ENCODE results near the gene DNAH14.
"Not testable (repeated sequence)": the region's sequence is repeated elsewhere in the genome, so short reads cannot be mapped to it uniquely, and the experiment has no call there.

The DNAH14 gene

DNA sequence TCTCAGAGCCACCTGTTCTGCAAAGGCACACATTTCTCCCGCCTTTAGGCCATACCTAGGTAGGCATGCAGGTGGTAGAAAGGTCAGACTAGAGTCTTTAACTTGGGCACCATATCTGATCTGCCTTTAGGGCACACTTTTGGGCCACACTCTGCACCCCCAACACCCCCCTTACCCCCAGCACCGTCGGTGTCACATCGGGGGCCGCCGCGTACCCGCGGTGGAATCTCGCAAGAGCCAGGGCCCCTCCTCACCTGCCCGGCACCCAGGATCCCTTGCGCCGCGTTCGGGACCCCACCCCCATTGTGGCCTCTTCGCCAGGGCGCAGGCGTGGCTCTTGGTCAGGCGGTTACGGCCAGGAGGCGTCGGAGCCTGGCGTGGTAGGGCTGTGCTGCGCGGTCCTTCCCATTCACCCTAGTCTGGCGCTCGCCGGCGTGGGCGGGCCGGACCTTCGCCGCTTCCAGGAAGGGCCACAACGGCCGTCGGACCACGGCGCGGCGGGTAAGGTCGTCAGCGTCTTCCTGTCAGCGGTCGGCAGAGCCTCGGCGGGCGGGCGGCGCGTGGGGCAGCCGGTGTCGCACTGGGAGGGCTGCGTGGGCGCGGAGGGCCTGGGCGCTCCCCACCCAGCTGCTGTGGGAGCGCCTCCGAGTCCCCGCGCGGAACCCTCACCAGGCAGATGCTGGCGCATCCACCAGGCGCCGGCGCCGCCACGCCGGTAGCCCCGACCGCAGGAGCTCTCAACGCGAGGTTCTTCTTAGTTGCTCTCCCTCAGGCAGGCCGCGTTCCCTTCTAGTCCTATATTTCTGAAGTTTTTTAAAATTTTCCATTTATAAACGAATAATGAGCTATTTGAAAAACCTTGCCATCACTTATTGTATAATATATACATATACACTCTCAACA, at the start of gene DNAH14:
Gene DNAH14 (plus strand): TSS at position 341 of the 903 bp plus-strand sequence. CDS start 23,028 bp downstream, outside the sequence.
- DNase-seq (ENCODE audit: low read depth), result peak; percentile 62

DNA sequence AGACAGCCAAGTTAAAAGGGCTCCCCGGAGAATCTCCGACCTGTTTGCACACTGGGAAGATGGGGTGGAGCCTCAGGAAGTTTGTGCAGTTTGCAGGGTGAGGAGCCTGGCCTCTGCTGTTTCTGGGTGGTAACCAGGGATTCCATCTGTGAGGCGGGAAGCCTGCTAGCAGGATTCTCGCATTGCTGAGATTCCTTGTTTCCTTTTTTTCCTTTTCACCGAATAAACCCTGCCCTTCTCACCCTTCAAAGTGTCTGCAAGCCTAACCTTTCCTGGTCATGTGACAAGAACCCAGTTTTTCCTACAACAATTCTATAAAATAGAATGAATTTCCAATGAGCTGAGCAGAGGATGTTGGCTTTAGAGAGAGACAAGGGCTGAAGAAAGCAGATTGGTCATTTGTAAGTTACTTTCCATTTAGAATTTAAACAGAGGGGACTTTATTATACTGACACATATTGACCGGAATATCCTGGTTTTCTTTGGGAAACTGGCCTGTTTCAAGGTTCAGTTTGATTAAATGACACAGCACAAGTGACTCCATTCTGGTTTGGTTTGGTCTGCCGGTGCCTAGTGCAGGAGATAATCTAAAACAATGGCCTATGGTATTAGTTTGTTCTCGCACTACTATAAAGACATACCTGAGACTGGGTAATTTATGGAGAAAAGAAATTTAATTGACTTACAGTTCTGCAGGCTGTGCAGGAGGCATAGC, 48.7 kb upstream of the DNAH14 start:
- DNase-seq (ENCODE audit: low read depth), result peak; percentile 7

DNA sequence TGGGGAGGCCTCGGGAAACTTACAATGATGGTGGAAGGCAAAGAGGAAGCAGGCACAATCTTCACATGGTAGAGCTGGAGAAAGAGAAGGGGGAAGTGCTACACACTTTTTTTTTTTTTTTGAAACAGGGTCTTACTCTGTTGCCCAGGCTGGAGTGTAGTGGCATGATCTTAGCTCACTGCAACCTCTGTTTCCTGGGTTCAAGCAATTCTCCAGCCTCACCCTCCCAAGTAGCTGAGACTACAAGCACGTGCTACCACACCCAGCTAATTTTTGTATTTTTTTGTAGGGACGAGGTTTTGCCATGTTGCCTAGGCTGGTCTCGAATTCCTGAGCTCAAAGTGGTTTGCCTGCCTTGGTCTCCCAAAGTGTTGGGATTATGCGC, 48.2 kb upstream of the DNAH14 start:
- DNase-seq (ENCODE audit: low read depth), result not testable (repeated sequence)

DNA sequence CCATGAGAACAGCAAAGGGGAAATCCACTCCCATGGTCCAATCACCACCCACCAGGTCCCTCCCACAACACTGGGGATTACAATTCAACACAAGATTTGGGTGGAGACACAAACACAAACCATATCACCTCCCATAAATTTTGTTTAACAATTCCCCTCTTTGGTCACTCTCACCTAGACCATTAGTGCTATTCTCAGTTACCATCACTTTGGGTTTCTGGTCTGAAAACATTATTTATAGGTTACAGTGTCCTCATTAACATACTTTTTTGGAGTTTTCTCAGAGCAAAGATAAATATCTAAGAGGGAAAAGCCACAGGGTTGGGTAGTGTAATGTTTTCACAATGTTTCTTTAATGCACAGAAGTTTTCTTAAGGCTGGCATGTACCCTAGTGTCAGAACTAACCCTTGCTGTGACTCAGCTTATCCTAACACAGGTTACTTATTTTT, 47.7 kb upstream of the DNAH14 start:
- DNase-seq (ENCODE audit: low read depth), result no peak

DNA sequence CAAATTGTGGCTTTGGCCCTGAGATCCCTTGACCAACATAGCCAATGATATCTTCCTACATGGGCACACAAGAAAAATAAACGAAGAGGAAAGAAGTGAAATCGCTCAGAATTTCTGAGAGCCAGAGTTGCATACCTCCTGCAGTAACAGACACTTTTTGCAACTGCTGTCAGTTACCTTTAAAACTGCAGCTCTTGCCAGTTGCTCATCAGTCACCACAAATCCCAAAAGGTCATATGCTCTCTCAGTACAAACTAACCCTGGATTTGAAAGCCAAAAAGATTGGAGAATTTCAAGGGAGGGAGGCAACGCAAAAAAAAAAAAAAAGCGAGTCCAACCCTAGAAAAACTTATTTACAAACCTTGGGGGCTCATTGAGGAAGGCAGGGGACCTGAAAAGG, 47.2 kb upstream of the DNAH14 start:
- DNase-seq (ENCODE audit: low read depth), result no peak

DNA sequence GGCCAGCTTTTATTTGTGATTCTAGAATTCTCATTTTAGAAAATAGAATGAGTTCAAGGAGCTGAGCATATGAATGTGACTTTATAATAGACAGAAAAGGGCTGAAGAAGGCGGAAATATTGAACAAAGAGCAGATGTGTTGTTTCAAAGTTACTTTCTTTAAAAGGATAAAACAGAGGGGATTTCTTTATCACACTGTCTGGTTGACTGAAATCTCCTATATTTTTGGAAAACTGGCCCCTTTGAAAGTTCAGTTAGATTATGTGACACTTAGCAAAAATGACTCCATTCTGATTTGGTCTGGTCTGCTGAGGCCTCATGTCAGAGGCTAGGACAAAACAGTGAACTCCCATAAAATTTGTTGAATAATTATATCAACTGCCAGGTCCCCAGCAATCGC, 46.4 kb upstream of the DNAH14 start:
- DNase-seq (ENCODE audit: low read depth), result no peak

DNA sequence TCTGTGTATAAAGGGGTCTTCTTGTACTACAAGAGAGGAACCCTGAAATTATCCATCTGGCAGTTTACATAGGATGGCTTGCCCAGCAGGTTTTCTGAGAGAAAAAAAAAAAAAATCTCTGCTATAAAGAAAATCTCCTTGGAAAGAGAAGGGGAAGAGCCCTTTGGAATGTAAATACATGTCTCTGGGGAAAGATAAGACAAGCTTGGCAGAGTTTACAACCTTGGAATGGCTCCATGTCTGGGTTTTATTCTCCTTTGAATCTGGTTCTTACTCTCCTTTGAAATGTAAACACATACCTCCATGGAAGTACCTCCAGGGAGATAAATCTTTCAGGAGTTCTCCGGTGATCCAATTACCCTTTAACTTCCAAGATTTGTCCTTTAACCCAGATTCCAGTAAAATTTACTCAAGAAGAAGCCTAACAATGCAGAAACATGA, 45.1 kb upstream of the DNAH14 start:
- DNase-seq (ENCODE audit: low read depth), result peak; percentile 19

DNA sequence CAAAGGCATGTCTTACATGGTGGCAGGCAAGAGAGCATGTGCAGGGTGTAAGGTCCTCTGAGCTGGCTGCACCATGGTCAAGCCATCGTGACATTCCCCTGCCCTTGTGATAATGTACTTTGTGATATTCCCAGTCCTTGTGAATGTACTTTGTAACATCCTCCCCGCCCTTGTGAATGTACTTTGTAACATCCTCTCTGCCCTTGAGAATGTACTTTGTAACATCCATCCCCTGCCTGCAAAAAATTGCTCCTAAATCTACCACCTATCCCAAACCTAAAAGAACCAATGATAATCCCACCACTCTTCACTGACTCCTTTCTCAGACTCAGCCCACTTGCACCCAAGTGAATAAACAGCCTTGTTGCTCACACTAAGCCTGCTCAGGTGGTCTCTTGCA, 44.1 kb upstream of the DNAH14 start:
- DNase-seq (ENCODE audit: low read depth), result not testable (repeated sequence)

DNA sequence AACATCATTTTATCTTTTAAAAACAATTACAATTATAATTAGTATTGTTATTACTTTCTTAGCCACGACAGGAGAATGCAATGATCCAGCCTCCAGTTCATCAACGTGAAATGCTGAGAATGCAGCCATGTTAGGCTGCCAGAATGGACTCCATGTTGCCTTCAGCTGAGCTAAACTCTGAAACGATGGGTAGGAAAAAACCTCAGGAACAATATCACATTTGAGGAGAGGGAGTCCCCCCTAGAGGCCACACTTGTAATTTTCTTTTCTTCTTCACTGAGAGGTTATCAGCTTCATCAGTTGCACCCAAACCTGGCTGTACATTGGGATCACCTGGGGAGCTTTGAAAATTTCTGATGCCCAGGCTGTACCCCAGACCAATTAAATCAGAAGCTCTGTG, 34.6 kb upstream of the DNAH14 start:
- DNase-seq (ENCODE audit: low read depth), result peak; percentile 2

DNA sequence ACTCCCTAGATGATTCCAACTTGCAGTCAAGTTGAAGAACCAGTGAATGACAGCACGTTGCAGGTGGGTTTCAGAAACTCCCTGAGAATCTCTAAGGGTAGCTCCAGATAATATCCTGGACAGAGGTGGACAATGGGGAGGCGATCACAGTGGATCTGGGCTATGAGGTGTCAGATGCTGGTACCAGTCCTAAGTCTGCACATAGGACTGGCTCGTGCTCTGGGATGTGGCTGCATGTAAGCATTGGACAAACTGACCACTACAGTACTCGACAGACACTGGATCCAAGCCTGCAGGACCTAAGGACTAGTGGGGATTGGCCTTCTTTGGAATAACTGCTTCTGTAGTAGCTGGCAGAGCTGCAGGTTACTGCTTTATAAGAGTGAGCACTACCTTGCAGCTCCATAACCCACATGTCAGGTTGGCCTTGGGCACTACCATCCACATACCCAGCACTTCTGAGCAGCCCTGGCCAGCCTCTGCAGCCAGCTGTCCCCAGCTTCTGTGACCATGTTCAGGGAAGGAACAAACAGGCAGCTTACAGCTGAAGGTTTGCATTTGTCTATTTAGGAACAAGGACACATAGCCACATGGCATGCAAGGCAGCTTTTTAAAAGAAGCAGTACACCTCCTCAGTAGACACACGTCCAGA, 33.2 kb upstream of the DNAH14 start:
- DNase-seq (ENCODE audit: low read depth), result no peak

DNA sequence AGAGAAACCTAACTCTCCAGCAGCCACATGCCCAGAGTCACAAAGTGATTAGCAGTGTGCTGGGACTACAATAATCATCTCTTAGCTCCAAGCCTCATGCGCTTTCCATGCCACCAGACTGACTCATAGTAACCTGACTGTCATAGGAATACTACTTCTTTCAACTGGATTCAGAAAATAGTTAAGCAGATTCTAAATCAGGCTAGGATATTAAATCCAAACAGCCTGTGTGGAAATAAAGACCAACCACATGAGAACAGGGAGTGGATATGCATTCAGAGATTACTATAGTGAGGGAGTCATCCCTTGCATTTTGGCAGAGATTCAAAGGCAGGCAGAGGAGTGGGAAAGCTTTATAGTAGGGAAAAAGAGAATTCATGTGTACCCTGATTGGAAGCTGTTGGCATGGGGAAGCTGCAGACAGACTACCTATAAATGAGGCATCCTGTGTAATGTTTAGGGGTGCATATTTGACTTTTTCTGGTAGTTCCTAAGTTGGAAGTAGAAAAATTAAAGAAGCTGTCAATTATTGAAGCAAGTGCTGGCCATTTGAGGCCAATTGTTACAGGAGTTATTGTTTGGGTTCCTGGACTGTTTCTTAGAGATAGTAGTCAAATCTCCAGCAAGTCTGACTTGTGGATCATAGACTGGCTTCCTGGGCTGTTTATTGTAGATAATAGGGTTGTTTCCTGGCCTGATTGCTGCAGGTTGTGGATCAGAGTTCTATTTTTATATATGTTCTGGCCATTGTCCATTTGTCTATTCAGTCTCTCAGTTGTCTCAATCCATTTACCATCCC, 31.7 kb upstream of the DNAH14 start:
- no peak for DNase-seq (ENCODE audit: low read depth)

DNA sequence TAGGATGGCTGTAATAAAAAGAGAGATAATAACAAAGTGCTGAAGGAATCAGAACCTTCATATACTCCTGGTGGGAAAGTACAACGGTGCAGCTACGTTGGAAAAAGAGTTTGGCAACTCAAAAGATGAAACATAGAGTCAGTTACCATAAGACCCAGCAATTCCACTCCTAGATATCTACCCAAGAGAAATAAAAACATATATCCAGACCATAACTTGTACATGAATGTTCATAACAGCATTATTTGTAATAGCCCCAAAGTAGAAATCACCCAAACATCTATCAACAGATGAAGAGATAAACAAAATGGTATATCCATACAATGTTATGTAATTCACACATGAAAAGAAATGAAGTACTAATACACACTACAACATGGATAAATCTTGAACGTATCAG, 30.5 kb upstream of the DNAH14 start:
- DNase-seq (ENCODE audit: low read depth), result no peak

DNA sequence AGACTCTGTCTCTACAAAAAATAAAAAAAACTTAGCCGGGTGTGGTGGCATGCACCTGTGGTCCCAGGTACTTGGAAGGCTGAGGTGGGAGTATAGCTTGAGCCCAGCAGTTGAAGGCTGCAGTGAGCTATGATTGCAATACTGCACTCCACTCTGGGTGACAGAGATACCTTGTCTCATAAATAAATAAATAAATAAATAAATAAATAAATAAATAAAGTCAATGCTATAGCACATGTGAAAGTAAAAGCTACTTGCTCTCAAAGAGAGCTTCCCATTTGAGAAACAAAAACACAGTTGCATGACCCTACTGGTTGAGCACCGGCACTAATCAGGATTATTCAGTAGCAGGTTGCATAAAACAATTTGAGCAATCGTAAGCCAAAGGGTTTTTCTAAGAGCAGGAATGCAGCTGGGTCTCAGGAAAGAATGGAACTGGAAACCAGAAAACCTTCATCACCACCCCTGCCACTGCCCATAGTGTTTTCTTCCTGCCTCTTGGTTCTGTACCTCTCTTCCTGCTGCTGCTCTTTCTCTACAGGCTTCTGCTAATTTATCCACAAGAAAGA, 29.3 kb upstream of the DNAH14 start:
- no peak for DNase-seq (ENCODE audit: low read depth)

DNA sequence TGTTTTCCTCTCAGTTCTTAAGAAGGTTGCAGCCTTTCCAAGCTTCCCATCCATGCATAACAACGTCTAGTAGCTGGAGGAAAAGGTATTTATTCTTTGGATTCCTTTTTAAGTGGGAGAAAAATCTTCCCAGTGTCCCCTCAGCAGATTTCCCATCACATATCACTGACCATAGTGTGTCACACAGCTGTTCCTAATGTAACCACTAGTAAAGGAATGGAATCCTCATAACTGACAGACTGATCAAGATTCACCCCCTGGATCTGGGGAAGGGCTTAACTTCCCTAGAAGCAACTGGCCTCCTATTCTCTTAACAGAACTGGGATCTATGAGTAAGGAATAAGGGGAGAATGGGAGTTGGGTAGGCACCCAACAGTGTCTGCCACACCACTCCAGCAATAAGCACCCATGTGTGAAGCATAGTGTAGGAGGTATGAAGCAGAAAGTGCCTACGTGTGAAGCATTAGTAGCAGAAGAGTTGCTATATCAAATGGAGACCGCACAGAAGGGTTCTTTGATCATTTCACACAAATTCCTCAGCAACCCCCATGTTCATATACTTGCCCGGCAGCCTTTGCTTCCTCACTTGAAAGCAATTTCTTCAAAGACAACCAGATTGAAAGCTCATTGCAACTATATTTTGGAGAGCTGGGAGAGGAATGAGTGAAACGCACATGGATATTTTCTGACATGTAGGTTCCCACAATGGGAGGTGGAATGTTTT, 28.2 kb upstream of the DNAH14 start:
- DNase-seq (ENCODE audit: low read depth), result no peak

DNA sequence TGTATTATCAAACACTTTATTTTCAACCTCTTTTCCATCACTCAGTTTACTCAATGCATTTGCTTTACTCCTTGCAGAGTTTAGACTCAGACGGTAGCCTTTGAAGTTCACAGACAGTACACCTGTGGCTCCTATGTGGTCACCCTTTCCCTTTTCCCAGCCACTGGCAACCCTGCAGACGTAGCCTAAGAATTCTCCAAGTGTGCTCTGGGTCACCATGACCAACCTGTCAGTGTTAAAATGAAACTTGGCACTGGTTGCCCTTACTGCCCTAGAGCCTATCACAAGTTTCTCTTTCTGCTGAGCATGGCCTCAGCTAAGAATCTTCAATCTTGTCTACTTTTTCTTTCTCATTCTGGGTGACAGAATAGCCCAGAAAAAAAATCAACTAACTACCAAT, 25.5 kb upstream of the DNAH14 start:
- no peak for DNase-seq (ENCODE audit: low read depth)

DNA sequence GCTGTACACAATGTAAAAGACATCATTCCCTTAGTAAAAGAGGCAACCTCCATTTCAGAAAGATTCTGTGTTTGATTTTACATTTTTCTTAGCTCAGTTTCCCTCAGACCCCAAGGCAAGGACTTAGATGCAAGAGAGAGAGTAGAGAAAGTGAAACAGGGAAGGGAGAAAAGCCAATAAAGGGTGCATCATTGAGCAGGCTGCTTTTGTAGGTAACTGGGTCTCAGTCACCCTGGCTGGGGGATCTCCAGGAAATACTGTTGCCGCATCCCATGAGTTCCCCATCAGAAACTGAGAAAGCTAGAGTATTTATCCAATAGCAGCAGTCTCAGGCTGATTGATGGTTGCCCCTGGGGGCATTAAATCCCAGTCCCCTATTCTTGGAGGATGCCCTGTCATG, 23.1 kb upstream of the DNAH14 start:
- no peak for DNase-seq (ENCODE audit: low read depth)

DNA sequence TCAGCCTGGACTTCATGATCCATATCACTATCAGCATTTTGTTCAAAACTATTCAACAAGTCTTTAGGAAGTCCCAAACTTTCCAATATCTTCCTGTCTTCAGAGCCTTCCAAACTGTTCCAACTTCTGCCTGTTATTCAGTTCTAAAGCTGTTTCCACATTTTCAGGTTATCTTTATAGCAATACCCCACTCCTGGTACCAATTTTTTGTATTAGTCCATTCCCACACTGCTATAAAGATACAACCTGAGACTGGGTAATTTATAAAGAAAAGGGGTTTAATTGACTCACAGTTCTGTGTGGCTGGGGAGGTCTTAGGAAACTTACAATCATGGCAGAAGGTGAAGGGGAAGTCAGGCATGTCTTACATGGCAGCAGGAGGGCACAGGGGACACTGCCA, 18.3 kb upstream of the DNAH14 start:
- DNase-seq (ENCODE audit: low read depth), result no peak

DNA sequence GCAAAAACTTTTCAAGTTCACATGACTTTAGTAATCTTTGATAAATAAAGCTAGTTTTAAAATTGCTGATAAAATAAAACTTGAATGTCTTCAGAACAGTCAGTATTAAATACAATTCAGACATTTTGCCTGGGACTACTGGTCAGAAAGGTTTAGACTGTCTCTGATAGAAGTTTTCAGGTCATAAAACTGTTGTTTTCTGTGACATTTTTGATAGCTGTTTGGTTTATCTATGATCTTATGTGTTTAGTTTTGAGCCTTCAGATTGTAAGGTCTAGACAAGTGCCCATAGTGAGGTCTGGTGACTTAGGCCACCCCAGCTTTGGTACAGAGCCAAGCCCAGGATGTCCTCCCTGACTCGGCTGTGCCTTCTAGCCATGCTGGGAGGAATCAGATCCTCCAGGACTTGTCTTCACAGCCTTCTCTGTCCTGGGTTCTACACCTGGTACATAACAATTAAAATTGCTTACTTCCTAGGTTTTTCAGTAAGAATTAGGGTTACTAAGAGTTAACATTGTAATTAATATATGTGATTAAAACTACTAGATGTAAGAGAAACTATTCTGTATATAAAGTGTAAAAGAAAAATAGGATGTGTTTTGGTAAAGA, 15.1 kb upstream of the DNAH14 start:
- DNase-seq (ENCODE audit: low read depth), result no peak

DNA sequence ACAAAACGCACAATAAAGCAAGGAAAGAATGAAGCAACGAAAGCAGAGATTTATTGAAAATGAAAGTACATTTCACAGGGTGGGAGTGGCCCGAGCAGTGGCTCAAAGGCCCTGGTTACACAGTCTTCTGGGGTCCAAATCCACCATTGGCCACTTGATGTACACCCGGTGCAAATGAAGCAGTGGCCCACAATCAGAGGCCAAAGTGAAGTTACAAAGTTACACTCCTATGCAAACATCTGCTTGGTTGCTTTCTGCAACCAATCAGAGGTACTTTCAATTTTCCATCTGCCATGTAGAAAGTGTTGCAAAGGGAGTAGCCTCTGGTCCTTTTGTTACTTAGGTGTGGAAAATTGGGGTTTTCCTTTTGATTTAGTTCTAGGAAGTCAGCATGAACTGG, 10.0 kb upstream of the DNAH14 start:
- no peak for DNase-seq (ENCODE audit: low read depth)

DNA sequence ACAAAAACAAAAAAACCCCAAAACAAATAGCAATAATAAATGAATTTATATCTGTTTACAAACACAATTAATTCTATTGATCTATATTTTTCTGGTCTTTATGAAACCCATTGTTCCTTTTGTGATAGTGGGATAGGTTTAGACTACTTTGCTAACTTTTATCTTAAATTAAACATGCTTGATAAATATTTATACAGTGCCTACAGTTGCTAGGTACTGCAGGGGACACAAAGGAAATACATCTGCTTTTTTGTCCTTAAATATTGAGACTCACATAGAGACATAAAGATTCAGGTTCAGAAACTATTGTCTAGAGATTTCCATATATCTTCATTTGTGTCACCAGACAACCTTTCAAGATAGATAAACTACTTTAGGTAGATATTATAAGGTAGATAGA, 8.5 kb upstream of the DNAH14 start:
- DNase-seq (ENCODE audit: low read depth), result no peak

Measured in EH (cell line).